GM12872 (cell line): ENCODE results near the gene BIRC3.

Experiments used
- TF ChIP-seq, protein P1 (sequence below): IDR thresholded peaks from 3 replicates; pipeline ENCODE4 v1.5.1; 2011; ENCODE audit warnings: low read depth, mild to moderate bottlenecking, low read length, moderate library complexity; ENCODE audit not compliant: insufficient read depth

The BIRC3 gene

DNA sequence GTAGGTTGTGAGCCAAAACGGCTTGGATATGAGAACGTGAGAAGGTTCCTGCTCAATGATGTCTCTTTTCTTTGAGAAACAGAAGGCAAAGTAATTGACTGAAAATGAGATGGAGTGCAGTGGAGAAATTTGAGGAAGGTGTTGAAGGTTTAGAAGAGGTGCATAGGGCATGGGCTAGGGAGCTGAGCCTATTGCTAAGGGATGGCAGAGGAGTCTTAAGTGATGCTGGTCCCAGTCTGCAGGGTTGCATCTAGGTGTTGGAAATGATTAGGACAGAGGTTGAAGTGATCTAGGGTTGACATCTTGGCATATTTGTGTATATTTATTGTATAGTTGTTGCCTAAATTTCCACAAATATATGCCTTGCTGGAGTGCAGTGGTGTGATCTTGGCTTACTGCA, 2.3 kb downstream of the BIRC3 start:
- TF ChIP-seq, protein P1, sequence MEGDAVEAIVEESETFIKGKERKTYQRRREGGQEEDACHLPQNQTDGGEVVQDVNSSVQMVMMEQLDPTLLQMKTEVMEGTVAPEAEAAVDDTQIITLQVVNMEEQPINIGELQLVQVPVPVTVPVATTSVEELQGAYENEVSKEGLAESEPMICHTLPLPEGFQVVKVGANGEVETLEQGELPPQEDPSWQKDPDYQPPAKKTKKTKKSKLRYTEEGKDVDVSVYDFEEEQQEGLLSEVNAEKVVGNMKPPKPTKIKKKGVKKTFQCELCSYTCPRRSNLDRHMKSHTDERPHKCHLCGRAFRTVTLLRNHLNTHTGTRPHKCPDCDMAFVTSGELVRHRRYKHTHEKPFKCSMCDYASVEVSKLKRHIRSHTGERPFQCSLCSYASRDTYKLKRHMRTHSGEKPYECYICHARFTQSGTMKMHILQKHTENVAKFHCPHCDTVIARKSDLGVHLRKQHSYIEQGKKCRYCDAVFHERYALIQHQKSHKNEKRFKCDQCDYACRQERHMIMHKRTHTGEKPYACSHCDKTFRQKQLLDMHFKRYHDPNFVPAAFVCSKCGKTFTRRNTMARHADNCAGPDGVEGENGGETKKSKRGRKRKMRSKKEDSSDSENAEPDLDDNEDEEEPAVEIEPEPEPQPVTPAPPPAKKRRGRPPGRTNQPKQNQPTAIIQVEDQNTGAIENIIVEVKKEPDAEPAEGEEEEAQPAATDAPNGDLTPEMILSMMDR = no peak

DNA sequence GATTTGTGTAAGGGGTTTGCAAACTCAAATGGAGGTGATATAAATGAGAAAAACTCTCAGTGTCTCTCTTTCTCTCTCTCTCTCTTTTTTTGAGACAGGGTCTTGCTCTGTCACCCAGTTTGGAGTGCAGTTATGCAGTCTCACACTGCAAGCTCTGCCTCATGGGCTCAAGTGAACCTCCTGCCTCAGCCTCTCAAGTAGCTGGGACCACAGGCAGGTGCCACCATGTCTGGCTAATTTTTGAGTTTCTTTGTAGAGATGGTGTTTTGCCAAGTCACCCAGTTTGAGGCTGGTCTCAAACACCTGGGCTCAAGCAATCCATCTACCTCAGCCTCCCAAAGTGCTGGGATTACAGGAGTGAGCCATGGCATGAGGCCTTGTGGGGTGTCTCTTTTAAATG, 2.9 kb downstream of the BIRC3 start:
- TF ChIP-seq, protein P1 = no peak

DNA sequence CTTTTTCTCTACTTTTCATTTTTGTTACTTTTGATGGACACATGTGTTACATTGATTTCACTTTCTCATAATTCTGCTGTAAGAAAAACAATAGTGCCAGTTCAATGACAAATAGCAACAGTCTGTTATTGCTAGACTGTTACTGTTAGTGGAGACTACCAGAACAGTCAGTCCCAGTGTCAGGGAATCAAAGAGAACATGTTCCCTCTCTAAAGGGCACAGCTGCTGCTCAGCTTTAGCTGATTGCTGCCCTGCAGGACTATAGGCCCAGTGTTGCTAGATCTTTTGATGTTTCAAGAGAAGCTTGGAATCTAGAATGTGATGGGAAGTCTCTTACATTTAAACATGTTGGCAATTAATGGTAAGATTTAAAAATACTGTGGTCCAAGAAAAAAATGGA, 3.4 kb downstream of the BIRC3 start:
- TF ChIP-seq, protein P1 = no peak

DNA sequence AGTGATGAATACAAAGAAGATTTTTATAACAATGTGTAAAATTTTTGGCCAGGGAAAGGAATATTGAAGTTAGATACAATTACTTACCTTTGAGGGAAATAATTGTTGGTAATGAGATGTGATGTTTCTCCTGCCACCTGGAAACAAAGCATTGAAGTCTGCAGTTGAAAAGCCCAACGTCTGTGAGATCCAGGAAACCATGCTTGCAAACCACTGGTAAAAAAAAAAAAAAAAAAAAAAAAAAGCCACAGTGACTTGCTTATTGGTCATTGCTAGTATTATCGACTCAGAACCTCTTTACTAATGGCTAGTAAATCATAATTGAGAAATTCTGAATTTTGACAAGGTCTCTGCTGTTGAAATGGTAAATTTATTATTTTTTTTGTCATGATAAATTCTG, 5.3 kb downstream of the BIRC3 start:
- TF ChIP-seq, protein P1 = no peak

DNA sequence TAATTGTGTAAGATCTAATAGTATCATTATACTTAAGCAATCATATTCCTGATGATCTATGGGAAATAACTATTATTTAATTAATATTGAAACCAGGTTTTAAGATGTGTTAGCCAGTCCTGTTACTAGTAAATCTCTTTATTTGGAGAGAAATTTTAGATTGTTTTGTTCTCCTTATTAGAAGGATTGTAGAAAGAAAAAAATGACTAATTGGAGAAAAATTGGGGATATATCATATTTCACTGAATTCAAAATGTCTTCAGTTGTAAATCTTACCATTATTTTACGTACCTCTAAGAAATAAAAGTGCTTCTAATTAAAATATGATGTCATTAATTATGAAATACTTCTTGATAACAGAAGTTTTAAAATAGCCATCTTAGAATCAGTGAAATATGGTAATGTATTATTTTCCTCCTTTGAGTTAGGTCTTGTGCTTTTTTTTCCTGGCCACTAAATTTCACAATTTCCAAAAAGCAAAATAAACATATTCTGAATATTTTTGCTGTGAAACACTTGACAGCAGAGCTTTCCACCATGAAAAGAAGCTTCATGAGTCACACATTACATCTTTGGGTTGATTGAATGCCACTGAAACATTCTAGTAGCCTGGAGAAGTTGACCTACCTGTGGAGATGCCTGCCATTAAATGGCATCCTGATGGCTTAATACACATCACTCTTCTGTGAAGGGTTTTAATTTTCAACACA, 6.4 kb downstream of the BIRC3 start:
- TF ChIP-seq, protein P1 = no peak

DNA sequence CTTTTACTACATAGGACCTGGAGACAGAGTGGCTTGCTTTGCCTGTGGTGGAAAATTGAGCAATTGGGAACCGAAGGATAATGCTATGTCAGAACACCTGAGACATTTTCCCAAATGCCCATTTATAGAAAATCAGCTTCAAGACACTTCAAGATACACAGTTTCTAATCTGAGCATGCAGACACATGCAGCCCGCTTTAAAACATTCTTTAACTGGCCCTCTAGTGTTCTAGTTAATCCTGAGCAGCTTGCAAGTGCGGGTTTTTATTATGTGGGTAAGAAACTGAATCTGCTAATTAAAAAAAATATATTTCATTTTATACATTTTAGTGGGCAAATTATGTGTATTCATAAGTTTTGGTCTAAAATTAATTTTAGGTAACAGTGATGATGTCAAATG, 7.8 kb downstream of the BIRC3 start:
- TF ChIP-seq, protein P1 = no peak

DNA sequence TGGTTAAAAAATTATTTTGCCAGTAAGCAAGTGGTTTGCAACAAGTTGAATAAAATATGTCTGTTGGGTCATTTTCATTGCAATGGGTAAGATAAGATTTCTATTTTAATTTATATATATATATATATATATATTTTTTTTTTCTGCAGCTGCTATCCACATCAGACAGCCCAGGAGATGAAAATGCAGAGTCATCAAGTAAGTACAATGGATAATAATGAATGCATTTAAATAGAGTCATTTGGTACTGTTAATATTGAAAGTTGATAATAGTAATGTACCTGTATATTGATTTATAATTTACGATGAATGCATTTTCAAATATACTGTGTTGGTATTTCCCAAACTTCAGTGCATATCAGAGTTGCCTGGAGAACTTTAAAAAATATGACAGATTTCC, 11.5 kb downstream of the BIRC3 start:
- TF ChIP-seq, protein P1 = no peak

DNA sequence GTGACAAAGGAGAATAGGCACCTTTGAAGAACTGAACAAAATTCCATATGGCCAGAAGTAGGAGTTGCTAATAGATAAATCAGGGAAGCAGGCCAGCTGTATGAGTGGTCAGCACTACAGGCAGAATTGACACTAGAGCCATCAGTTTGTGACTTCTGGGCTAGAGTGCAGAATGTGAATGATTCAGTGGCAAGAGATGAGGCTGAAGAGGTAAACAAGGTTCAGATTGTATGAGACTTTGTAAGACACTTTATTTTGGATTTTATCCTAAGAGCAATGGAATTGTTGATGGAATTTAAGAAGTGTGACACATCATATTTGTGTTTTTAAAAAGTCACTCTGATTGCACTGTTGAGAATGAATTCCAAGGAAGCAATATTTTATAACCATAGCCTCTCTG, 12.9 kb downstream of the BIRC3 start:
- TF ChIP-seq, protein P1 = no peak
